HG03175 (cell line): ENCODE data around the gene LBH.

ENCODE experiments used
- ATAC-seq: cut with Tn5 transposase; IDR thresholded peaks from one replicate; pipeline ENCODE4 v1.9.1; 2021; ENCODE audit warnings: mild to moderate bottlenecking, moderate library complexity; ENCODE audit not compliant: unreplicated experiment

The LBH gene

GRCh38 chr2:30216157-30216556 lies 15.2 kb upstream of the LBH start:
- no peak for ATAC-seq

- ATAC-seq = no peak
Measured at GRCh38 chr2:30217644-30218337, 13.5 kb upstream of the LBH start.

- no peak for ATAC-seq
Measured at GRCh38 chr2:30218338-30218713, 13.0 kb upstream of the LBH start.

- ATAC-seq = no peak
Measured at GRCh38 chr2:30218814-30219213, 12.5 kb upstream of the LBH start.

GRCh38 chr2:30219886-30220875 lies 11.2 kb upstream of the LBH start:
- no peak for ATAC-seq

- no peak for ATAC-seq
Measured at GRCh38 chr2:30221531-30221930, 9.8 kb upstream of the LBH start.

GRCh38 chr2:30222031-30222430 lies 9.3 kb upstream of the LBH start:
- no peak for ATAC-seq

GRCh38 chr2:30222636-30223360 lies 8.5 kb upstream of the LBH start:
- ATAC-seq = no peak

GRCh38 chr2:30223413-30223874 lies 7.9 kb upstream of the LBH start:
- ATAC-seq = peak; percentile 61

- no peak for ATAC-seq
Measured at GRCh38 chr2:30224151-30224550, 7.2 kb upstream of the LBH start.

- ATAC-seq = peak; percentile 44
Measured at GRCh38 chr2:30225131-30225762, 6.1 kb upstream of the LBH start.

- ATAC-seq = no peak
Measured at GRCh38 chr2:30226144-30227032, 4.9 kb upstream of the LBH start.

- no peak for ATAC-seq
Measured at GRCh38 chr2:30229596-30229995, 1.7 kb upstream of the LBH start.

- ATAC-seq = peak; percentile 26
Measured at GRCh38 chr2:30230497-30231211, 680 bp upstream of the LBH start.

- peak; percentile 42 for ATAC-seq
Measured at GRCh38 chr2:30231996-30232800, 864 bp downstream of the LBH start.

GRCh38 chr2:30232801-30233130 lies 1.4 kb downstream of the LBH start:
- no peak for ATAC-seq

GRCh38 chr2:30233271-30234009 lies 2.1 kb downstream of the LBH start:
- ATAC-seq = no peak
